Activated CD4-positive, alpha-beta T cell treated with anti-CD3 and anti-CD28 coated beads, Interleukin-2, amount 10 ng/mL, durations not matched to agents 7 days and 5 days (primary cell): ENCODE measurements around the gene ALG9. TPM values are rescaled to one million over a fixed set of nuclear protein-coding genes. Genes with fewer than 3 reads are reported as not detected.

ENCODE experiments used
- CTCF ChIA-PET: fragments of 350-600 bp; sonication (Branson Sonifier 250); formaldehyde crosslinking; loops from one replicate; lab custom pipeline; 2021; ENCODE audit warnings: antibody characterized with exemption; lab: Charles Lee
- POLR2A ChIA-PET: fragments of 350-600 bp; sonication (Branson Sonifier 250); formaldehyde crosslinking; loops from one replicate; lab custom pipeline; 2021; ENCODE audit warnings: antibody characterized with exemption; lab: Charles Lee
- DNase-seq: peaks from one replicate; pipeline ENCODE4 v3.0.0-alpha.2; 2020
- H3K27ac Mint-ChIP-seq: one replicate; pipeline ENCODE4 v1.8.0; 2021; ENCODE audit warnings: mild to moderate bottlenecking, moderate library complexity, mixed read lengths
- H3K27me3 Mint-ChIP-seq: one replicate; pipeline ENCODE4 v1.8.0; 2021; ENCODE audit warnings: mixed read lengths
- H3K36me3 Mint-ChIP-seq: one replicate; pipeline ENCODE4 v1.8.0; 2021; ENCODE audit warnings: low read depth, mixed read lengths
- H3K4me1 Mint-ChIP-seq: one replicate; pipeline ENCODE4 v1.8.0; 2021; ENCODE audit warnings: mixed read lengths
- H3K4me3 Mint-ChIP-seq: one replicate; pipeline ENCODE4 v1.8.0; 2021; ENCODE audit warnings: mild to moderate bottlenecking, moderate library complexity, mixed read lengths
- H3K9me3 Mint-ChIP-seq: one replicate; pipeline ENCODE4 v1.8.0; 2021; ENCODE audit warnings: mixed read lengths
- total RNA-seq, 2 experiments: library from RNA; stranded (reverse); gene quantifications; one replicate each; pipeline ENCODE4 v1.2.3, GENCODE V29; 2021

The ALG9 gene
- 10 to 100 TPM; 22.9 to 31.7 TPM for total RNA-seq

GRCh38 chr11:111870886-111871692 lies at the start of gene ALG9:
Gene ALG9, minus strand, starts transcription at chr11:111871581. Its CDS starts 99 bp downstream, at chr11:111871482.
- peak; percentile 90 for DNase-seq
- H3K27me3 Mint-ChIP-seq: no peaks in the 10 kb centered on the region

GRCh38 chr11:111920908-111921307 lies 49.5 kb upstream of the ALG9 start:
- ChIA-PET POLR2A (no interaction called here), CTCF (interaction anchor here (0.7 kb wide), 1 partner anchor 29 kb away, joined by 4 read pairs; no protein-coding TSS in a partner anchor)
- DNase-seq: no peak
- Mint-ChIP-seq H3K27ac (no peak overlapping the region), H3K36me3 (no peaks in the 10 kb centered on the region), H3K4me1 (peaks cover 5% of the 10 kb centered on the region), H3K27me3 (peaks cover 22% of the 10 kb centered on the region), H3K9me3 (no peaks in the 10 kb centered on the region), H3K4me3 (no peak overlapping the region)

More at GRCh38 chr11:111870886-111871692, at the start of gene ALG9:
- POLR2A ChIA-PET: interaction anchor here (0.7 to 0.9 kb wide), 2 partner anchors 65 to 521 kb away, joined by 3 to 4 read pairs; no protein-coding TSS in a partner anchor
- CTCF ChIA-PET: interaction anchor here (0.7 to 2.4 kb wide), 14 partner anchors 9 to 270 kb away, joined by 3 to 15 read pairs (median 4); partner anchors contain the start of gene CFAP68
- Mint-ChIP-seq H3K4me1 (peaks cover 32% of the 10 kb centered on the region), H3K27ac (peak within 1 kb of the TSS; percentile 90), H3K4me3 (peak within 1 kb of the TSS; percentile 83), H3K36me3 (peaks cover 27% of the 10 kb centered on the region), H3K9me3 (no peaks in the 10 kb centered on the region)

GRCh38 chr11:111918390-111919256 lies 47.2 kb upstream of the ALG9 start, which contains the start of gene C11orf52:
Gene C11orf52, plus strand, starts transcription at chr11:111918913. Its CDS starts 60 bp downstream, at chr11:111918973.
- Mint-ChIP-seq H3K4me3 (no peak within 1 kb of the TSS), H3K9me3 (no peaks in the 10 kb centered on the region), H3K36me3 (no peaks in the 10 kb centered on the region), H3K4me1 (no peaks in the 10 kb centered on the region), H3K27me3 (peaks cover 35% of the 10 kb centered on the region), H3K27ac (peak within 1 kb of the TSS; percentile 38)
- CTCF ChIA-PET: interaction anchor here (1.1 to 2.0 kb wide), 2 partner anchors 8 to 13 kb away, joined by 3 to 8 read pairs; no protein-coding TSS in a partner anchor
- POLR2A ChIA-PET: no interaction called here
- DNase-seq: no peak

GRCh38 chr11:111917788-111918187 lies 46.4 kb upstream of the ALG9 start:
- CTCF ChIA-PET: interaction anchor here (0.6 to 2.0 kb wide), 3 partner anchors 8 to 31 kb away, joined by 3 to 8 read pairs (median 4); no protein-coding TSS in a partner anchor
- POLR2A ChIA-PET: no interaction called here
- Mint-ChIP-seq H3K27me3 (peaks cover 33% of the 10 kb centered on the region), H3K4me1 (no peaks in the 10 kb centered on the region), H3K27ac (no peak overlapping the region), H3K4me3 (no peak overlapping the region), H3K36me3 (no peaks in the 10 kb centered on the region), H3K9me3 (no peaks in the 10 kb centered on the region)
- DNase-seq: no peak

- Mint-ChIP-seq H3K4me1 (no peaks in the 10 kb centered on the region), H3K27me3 (peaks cover 33% of the 10 kb centered on the region), H3K9me3 (no peaks in the 10 kb centered on the region), H3K27ac (no peak overlapping the region), H3K4me3 (no peak overlapping the region), H3K36me3 (no peaks in the 10 kb centered on the region)
- CTCF ChIA-PET: interaction anchor here (0.6 to 2.0 kb wide), 3 partner anchors 9 to 30 kb away, joined by 3 to 8 read pairs (median 4); no protein-coding TSS in a partner anchor
- POLR2A ChIA-PET: no interaction called here
- DNase-seq: no peak
Observed at GRCh38 chr11:111917312-111917711, 45.9 kb upstream of the ALG9 start.

GRCh38 chr11:111916768-111917167 lies 45.4 kb upstream of the ALG9 start:
- POLR2A ChIA-PET: no interaction called here
- H3K27ac Mint-ChIP-seq: no peak overlapping the region
- CTCF ChIA-PET: interaction anchor here (0.5 kb wide), 1 partner anchor 37 kb away, joined by 6 read pairs; no protein-coding TSS in a partner anchor
- no peak for DNase-seq
- H3K4me3 Mint-ChIP-seq: no peak overlapping the region
- no peaks in the 10 kb centered on the region for H3K9me3 Mint-ChIP-seq
- no peaks in the 10 kb centered on the region for H3K36me3 Mint-ChIP-seq
- H3K27me3 Mint-ChIP-seq: peaks cover 36% of the 10 kb centered on the region
- no peaks in the 10 kb centered on the region for H3K4me1 Mint-ChIP-seq

- no peaks in the 10 kb centered on the region for H3K9me3 Mint-ChIP-seq
- no peak for DNase-seq
- H3K27me3 Mint-ChIP-seq: peaks cover 47% of the 10 kb centered on the region
- H3K27ac Mint-ChIP-seq: no peak overlapping the region
- H3K4me3 Mint-ChIP-seq: no peak overlapping the region
- CTCF ChIA-PET: interaction anchor here (1.0 to 2.2 kb wide), 4 partner anchors 13 to 32 kb away, joined by 3 to 8 read pairs (median 3); no protein-coding TSS in a partner anchor
- H3K4me1 Mint-ChIP-seq: no peaks in the 10 kb centered on the region
- no peaks in the 10 kb centered on the region for H3K36me3 Mint-ChIP-seq
- POLR2A ChIA-PET: no interaction called here
Observed at GRCh38 chr11:111913997-111914396, 42.6 kb upstream of the ALG9 start.

GRCh38 chr11:111913031-111913861 lies 41.9 kb upstream of the ALG9 start:
- Mint-ChIP-seq H3K27ac (no peak overlapping the region), H3K27me3 (peaks cover 47% of the 10 kb centered on the region), H3K4me3 (no peak overlapping the region), H3K36me3 (no peaks in the 10 kb centered on the region), H3K4me1 (no peaks in the 10 kb centered on the region), H3K9me3 (no peaks in the 10 kb centered on the region)
- CTCF ChIA-PET: interaction anchor here (0.6 to 1.3 kb wide), 4 partner anchors 14 to 163 kb away, joined by 3 read pairs; no protein-coding TSS in a partner anchor
- no peak for DNase-seq
- POLR2A ChIA-PET: no interaction called here

GRCh38 chr11:111912535-111912934 lies 41.2 kb upstream of the ALG9 start, which contains the start of gene HSPB2:
Gene HSPB2, plus strand, starts transcription at chr11:111912734. Its CDS starts 96 bp downstream, at chr11:111912830.
- ChIA-PET POLR2A (no interaction called here), CTCF (no interaction called here)
- no peaks in the 10 kb centered on the region for H3K36me3 Mint-ChIP-seq
- no peaks in the 10 kb centered on the region for H3K9me3 Mint-ChIP-seq
- no peaks in the 10 kb centered on the region for H3K4me1 Mint-ChIP-seq
- no peak within 1 kb of the TSS for H3K27ac Mint-ChIP-seq
- peaks cover 47% of the 10 kb centered on the region for H3K27me3 Mint-ChIP-seq
- no peak within 1 kb of the TSS for H3K4me3 Mint-ChIP-seq
- DNase-seq: no peak

- peaks cover 50% of the 10 kb centered on the region for H3K27me3 Mint-ChIP-seq
- H3K4me1 Mint-ChIP-seq: no peaks in the 10 kb centered on the region
- ChIA-PET CTCF (interaction anchor here (1.0 to 1.6 kb wide), 2 partner anchors 14 to 17 kb away, joined by 3 to 5 read pairs; no protein-coding TSS in a partner anchor), POLR2A (no interaction called here)
- no peak for DNase-seq
- no peak within 1 kb of the TSS for H3K4me3 Mint-ChIP-seq
- no peaks in the 10 kb centered on the region for H3K36me3 Mint-ChIP-seq
- no peak within 1 kb of the TSS for H3K27ac Mint-ChIP-seq
- no peaks in the 10 kb centered on the region for H3K9me3 Mint-ChIP-seq
Observed at GRCh38 chr11:111911563-111912401, 40.4 kb upstream of the ALG9 start, which contains the start of gene CRYAB. Gene CRYAB, minus strand, starts transcription at chr11:111911770. Its CDS starts 46 bp downstream, at chr11:111911724.
